Activated CD4-positive, alpha-beta T cell treated with anti-CD3 and anti-CD28 coated beads for 4 hours (primary cell): ENCODE data around the gene SNX15.

Source experiments
- DNase-seq, 2 donors: peaks; one replicate each; pipeline ENCODE4 v3.0.0-alpha.2; 2020

The SNX15 gene

DNA sequence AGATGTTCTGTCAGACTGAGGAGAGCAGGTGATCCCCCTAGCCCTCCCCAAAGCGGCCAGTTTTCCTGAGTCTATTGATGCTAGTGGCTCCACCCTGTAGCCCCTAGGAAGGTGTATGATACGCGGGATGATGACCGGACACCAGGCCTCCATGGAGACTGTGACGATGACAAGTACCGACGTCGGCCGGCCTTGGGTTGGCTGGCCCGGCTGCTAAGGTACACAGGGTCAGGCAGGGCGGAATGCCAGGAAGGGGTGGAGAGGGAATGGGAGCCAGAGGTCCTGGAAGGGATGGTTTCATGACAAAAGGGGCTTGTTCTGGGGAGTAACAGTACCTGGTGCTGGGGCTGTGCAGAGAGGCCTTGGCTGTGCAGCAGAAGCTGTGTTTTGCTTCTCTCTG, 60.0 kb downstream of the SNX15 start:
- DNase-seq: no peak

DNA sequence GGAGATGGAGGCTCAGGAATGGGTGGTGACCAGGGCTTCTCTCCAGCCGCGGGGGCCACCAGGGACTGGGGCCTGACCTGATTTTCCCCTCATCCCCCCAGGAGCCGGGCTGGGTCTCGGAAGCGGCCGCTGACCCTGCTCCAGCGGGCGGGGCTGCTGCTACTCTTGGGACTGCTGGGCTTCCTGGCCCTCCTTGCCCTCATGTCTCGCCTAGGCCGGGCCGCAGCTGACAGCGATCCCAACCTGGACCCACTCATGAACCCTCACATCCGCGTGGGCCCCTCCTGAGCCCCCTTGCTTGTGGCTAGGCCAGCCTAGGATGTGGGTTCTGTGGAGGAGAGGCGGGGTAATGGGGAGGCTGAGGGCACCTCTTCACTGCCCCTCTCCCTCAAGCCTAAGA, 60.6 kb downstream of the SNX15 start:
- DNase-seq: no peak

DNA sequence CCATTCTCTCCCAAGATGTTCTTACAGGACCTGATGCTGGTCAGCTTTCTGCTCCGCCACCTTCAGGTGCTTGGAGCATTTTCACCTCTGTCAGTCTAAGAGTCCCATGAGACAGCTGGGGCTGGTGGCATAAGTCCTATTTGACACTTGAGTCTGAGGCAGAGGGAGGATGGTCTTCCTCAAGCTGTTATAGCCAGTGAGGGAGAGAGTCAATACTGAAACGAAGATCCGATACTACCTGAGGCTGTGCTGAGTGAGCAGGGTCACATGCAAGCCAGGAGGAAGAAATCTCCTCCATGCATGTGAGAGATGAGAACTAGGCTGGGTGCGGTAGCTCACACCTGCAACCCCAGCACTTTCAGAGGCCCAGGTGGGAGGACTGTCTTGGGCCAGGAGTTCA, 62.4 kb downstream of the SNX15 start:
- DNase-seq: no peak
